NOMO-1 treated with dmso at 0.1 percent for 144 hours (cell line): Measurements from ENCODE around the gene PEX14.

ENCODE experiments used
- DNase-seq: peaks from one replicate; lab custom pipeline; 2025; ENCODE audit not compliant: unreplicated experiment; lab: John Stamatoyannopoulos, UW

Gene PEX14

DNA sequence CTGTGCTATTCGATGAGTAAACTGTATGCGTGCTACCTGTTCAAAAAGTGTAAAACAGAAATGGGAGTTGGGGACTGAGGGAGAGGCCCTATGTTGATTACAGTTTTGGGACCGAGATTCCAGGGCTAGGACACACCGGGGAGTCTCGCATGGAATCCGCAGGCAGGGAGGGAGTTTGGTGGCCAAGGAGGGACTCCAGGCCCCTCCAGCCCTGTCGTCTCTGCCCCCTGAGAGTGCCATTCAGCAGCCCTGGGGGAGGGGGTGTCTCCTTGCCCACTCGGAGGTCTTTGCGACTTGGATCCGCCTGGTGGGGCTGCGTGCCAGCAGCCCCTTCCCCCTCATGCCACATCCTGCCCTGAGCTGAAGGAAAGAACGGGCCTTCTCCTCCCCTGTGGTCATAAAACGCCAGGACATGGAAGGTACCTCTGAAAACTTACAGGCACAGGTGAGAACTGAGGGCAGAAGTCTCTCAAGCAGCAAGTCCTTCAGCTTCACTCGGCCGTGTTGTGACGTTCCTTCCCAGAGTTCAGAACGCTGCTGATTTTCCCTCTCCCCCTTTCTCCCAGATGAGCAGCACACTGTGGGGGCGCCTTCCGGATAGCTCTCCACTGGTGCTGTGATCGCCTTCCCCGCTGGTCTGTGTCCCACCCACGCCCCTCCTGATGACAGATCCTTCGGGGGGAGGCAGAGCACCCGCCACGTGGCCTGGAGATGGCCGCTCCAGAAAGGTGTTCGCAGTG lies 141.4 kb downstream of the PEX14 start:
- DNase-seq = no peak

DNA sequence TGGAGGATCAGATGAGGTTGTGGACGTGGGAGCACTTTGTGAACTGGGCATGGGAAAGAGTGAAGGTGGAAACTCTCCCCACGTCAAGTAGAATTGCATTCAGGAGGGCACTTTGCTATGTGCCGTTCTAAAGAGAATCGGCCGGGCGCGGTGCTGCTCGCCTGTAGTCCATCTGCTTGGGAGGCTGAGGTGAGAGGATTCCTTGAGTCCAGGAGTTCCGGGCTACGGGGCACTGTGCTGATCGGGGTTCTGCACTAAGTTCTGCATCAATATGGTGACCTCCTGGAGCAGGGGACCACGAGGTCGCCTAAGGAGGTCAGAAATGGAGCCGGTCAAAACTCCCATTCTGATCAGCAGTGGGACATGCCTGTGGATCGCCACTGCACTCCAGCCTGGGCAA lies 141.9 kb downstream of the PEX14 start:
- DNase-seq = no peak

DNA sequence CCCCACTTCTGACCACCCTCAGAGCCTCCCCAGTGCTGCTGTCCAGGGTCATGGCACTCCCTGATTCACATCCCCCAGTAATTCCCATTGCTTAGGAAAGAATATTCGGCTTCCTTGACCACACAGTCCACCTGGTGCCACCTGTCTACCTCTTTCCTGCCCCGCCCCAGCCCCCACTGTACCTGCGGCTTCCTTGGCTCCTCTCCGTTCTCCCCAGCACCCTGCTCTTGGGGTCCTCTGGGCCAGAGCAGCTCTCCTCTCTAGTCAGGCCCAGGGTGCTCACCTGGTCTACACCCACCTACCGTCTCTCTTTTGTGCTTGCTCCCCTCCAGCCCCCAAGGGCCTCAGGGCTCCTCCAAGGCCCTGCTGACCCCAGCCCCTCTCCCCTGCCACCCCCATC lies 142.6 kb downstream of the PEX14 start:
- no peak for DNase-seq

DNA sequence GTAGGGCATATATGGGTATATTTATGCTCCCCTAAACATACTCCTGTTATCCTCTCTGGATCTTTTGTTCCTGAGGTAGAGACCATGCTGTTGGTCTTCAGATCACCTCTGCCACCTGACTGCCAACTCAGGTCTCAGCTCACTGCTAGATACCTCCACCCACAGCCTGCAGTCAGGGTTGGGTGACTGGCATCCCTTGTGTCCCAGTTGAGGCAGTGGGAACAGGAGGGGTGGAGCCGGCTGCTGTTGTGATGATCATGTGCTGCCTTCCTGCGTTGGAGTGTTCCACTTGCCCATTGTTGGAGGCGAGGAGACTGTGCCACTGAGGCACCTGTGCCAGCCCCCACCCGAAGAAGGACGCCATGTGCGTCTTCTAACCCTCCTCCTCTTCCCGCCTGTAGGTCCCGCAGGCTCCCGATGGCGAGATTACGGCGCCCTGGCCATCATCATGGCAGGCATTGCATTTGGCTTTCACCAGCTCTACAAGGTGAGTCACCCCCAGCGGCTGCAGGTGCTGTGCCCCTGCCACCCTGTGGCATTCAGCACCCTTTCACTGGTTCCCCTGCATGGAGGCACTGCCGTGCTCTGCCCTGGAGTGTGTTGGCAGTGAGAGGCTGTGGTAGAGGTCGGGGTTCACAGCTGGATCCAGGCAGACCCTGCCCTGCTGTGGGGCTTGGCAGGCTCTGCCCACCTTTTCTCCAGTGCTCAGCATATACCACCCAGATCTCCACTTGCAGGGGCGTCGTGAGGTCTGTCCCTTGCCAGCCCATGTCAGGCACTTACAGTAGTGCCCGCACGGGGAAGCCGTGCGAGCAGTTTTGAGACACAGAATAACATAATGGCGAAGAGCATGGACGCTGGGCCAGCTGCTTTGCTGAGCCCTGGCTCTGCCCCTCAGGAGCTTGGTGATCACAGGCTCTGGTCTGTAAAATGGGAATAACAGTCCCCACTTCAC lies 143.5 kb downstream of the PEX14 start:
- no peak for DNase-seq

DNA sequence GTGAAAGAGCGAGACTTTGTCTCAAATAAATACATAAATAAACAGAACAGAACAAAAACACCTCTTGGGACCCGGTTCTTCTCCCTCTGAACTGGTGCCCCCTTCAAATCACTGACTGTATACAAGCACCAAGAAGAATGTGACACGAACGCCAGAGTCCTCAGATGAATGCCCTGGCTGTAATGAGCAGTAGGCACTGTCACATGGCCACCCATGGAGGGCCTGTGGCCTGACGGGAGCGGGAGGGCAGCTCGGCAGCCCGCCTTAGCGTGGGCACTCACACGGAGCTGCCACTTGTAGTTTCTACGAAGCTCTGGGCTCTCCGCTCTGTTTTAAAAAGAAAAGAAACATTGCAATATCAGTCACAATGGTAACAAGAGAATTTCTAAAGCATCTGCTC lies 146.0 kb downstream of the PEX14 start:
- DNase-seq = no peak

DNA sequence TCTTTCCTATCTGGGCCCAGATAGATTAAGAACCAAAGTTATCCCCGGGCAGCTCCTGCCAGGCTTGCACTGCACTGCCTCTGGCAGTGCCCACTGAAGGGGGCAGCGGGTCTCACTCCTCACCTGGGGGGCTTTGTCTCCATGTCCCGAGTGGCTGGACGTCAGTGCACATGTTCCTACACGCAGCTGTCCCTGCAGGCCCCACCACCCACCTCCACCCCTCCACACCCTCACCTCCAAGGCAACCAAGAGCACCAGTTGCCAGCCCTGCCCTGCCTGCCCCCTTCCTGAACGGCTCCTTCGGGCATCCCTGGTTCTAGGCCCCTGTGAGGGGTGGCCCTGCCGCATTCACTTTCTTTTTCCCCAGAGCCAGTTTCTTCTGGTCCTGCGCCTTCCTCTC lies 147.2 kb downstream of the PEX14 start:
- no peak for DNase-seq

DNA sequence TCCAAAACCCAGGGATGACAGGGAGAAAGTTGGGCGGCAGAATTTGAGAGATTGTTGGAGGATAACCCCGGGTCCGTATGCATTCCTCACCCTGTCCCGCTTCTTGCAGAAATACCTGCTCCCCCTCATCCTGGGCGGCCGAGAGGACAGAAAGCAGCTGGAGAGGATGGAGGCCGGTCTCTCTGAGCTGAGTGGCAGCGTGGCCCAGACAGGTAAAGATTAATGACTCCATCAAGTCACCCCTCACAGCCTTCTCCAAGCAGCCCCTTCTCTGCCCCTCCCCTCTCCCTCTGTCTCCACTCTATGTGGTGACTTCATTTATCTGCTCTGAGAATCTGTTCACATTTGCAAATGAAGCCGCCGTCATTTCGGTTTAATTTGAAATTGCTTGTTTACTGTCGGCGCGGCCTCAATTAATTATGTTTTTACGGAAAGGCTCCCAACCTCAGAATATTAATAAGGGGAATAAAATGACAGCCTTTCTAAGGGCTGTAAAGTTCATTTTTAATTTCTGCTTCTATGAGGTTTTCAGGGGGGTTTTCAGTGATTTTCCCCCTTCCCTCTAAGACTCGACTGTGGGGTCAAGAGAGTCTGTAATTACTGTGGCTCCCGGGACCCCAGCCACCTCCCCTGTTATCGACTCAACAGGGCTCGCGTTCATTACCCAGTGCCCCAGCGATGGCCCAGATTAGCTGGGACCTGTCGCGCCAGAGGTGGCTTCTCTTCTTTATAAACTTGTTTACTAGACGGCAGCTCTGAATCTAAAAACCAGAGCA lies 148.3 kb downstream of the PEX14 start:
- no peak for DNase-seq

DNA sequence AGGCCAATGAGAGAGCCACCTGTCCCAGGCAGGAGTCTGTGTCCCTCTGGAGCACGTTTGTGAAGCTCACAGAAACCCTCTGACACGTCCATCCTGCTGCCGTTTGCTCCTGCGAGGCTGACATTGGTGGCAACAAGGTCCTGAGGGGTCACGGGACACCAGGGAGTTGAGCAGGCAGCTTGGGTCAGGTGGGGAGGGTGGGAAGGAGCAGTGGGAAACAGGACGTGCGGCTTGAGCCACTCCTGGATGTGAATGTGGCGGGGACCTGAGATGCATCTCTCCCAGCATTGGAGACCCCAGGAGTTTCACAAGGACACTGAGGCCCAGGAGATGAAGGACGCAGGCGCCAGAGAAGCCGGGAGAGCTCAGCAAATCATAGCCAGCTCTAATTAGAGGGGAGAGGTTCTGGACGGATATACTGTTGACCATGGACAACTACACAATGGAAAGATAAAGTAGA lies 149.0 kb downstream of the PEX14 start:
- DNase-seq = no peak

DNA sequence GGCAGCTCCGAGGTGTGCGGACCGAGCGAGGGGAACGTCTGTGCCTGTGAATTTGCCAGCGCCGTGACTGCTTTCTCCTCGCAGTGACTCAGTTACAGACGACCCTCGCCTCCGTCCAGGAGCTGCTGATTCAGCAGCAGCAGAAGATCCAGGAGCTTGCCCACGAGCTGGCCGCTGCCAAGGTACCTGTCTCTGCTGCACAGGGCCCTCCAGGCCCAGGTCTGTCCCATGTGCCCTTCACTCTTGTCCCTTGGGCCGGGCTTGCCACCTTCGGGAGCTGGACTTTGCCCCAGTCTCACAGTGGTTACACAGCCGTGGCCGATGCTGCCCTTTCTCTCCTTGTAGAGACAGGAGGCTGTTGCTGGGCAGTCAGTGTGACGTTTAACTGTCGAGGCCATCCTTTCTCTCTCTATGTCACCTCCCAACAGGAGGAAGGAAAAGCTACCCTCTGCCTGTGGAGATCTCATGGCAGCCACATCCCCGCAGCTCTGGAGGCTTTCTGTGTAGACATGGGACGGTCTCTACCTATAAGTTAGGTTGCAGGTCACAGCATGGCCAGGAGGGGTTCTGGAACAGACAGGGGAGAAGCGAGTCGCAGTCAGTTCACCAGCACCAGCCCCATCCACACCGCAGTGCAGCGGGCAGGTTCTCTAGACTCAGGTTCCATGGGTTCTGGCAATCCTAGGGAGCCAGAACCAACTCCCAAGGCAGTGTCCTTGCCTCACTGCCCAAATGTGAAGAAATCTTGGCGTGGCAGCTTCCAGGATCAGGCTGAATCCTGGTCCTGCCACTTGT lies 149.7 kb downstream of the PEX14 start:
- no peak for DNase-seq

DNA sequence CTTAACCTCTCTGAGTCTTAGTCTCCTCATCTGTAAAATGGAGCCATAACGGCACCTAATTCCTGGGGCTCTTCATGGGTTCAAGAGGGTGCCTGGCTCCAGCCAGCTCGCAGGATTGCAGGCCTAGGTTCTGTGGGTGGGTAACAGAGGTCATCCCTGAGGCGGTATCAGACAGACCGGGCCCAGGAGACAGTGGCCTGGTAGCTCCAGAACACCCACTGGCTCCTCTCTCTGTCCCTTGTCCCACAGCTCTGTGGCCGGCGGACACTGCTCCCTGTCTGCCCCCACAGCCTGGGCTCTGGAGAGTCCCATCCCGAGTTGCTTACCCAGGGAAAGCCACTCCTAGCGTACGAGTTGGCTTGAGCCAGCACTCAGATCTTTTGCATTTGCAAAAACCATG lies 150.3 kb downstream of the PEX14 start:
- DNase-seq = no peak

DNA sequence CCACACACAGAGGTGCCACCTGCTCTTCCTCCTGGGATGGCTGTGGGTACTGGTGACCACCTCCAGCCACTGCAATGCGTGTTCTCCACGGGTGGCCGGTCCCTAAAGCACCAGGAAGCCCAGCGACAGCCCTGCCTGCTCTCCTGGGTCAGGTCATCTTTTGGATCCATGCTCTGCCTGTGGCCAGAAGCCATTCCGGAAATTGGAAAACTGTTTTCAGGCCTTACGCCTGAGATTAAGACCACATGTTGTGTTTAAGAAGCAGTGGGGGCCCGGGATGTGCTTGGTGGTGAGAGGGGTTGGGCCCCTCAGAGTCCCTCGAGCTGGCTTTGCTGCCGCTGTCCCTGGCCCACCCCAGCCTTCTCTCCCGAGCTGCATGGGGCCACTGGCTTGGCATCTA lies 150.8 kb downstream of the PEX14 start:
- DNase-seq = no peak

DNA sequence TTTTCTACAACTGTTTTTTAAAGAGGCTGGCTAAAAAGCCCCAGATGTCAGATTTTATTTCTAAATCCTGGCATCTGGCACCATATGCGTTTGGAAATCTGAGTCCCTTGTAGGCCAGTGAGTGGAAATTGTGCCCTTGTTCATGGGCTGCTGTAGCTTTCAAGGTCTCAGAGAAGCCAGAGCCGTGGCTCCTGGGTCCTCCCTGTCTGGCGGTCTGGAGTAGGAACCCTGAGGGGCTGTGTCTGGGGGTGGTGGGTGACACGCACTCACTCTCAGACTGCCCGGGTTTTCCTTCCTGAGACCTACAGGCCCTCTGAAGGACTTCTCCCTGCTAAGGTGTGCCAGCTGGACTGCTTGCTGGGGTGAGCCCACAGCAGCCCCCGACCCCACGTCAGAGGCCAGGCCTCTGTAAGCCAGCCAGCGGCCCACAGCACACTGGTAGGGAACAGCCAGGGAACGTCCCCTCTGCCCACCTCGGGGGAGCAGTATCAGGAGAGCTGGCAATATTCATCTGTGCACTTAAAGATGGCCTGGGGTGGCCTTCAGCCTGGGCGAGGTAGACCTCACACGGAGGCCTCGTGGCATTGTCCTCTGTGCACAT lies 151.5 kb downstream of the PEX14 start:
- DNase-seq = no peak

DNA sequence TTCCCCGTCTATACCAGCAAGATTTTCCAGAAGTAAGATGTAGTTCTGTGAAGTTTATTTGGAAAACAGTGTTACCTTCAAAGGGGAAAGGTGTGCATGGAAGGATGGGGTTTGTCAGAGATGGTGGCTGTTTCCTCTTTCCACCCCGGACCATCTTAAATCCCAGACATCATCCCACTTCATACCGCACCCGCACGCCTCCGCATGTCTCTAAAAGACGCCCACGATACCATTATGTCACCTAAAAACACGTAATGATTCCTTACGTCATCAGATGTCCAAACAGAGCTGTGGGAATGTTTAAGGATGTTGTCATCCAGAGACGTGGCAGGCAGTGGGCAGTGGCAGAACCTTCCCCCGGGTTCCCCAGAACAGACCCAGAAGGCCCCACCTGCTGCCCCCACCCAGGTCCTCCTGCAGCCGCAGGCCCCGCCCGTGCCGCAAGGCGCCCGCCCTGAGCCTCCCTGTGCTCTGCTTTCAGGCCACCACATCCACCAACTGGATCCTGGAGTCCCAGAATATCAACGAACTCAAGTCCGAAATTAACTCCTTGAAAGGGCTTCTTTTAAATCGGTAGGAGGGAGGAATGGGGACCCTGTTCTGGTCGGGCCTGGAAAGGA lies 152.2 kb downstream of the PEX14 start:
- DNase-seq = no peak

DNA sequence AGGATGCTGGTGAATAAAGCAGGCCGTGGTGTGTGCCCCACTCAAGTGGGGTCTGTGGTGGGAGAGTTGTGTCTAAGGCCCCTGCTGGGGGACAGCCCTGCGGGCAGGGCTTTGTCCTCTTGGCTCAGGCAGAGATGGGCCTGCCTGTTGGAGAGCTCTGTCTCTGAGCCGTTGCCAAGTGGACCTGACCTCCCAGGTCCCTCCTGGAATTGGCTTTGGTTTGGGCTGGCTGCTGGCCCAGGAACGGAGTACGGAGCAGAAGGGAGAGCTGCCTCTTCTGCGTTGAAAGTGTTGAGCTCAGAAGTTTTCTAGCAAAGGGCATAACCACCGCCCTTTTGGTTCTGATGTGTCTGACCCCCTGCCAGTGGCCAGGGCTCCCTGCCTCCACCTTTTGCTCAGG lies 153.9 kb downstream of the PEX14 start:
- no peak for DNase-seq

DNA sequence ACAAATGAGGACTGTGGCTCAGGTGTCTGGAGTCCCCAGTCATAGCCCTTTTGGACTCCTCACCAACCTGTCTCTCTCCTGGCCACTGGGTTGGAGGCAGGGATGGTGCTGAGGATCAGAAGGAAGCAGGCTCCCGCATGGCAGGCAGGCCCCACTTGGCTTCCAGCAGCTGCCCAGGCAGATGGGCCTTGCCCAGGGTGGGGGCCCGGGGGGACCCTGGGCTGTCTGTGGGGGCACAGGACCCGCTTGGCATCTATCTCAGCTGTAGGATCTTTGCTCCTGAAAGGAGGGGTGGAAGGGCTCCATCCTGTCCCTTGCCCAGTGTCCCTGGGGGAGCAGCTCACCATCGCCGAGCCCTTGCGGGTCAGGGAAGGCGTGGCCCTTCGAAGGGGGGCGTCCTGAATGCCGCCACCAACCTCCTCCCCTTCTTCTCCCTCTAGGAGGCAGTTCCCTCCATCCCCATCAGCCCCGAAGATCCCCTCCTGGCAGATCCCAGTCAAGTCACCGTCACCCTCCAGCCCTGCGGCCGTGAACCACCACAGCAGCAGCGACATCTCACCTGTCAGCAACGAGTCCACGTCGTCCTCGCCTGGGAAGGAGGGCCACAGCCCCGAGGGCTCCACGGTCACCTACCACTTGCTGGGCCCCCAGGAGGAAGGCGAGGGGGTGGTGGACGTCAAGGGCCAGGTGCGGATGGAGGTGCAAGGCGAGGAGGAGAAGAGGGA lies 154.5 kb downstream of the PEX14 start:
- no peak for DNase-seq

DNA sequence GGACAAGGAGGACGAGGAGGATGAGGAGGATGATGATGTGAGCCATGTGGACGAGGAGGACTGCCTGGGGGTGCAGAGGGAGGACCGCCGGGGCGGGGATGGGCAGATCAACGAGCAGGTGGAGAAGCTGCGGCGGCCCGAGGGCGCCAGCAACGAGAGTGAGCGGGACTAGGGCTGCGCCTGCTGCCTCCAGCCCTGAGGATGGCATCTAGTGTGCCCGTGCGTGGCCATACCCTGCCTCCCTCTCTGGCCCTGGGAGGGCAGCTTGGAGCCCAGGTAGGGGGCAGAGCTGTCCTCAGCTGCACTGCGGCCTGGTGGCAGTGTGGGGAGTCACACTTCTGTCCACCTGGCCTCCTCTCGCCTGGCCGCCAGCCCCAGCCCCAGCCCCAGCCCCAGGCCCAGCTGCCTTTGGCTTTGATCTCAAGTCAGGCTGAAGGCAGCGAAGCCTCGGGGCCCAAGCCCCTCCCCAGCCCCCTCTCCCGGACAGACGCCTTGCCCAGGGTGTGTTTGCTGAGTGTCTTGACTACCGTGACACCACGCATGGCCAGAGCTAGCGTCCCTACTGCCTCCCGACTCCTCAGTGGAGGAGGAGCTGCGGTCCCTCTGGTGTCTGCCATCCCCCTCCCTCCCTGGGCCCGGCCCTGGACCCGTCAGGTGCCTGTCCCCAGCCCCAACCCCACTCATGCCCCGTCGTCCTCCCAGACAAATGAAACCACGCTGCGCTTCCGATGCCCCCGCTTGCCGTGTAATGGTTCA lies 155.2 kb downstream of the PEX14 start:
- DNase-seq = no peak

DNA sequence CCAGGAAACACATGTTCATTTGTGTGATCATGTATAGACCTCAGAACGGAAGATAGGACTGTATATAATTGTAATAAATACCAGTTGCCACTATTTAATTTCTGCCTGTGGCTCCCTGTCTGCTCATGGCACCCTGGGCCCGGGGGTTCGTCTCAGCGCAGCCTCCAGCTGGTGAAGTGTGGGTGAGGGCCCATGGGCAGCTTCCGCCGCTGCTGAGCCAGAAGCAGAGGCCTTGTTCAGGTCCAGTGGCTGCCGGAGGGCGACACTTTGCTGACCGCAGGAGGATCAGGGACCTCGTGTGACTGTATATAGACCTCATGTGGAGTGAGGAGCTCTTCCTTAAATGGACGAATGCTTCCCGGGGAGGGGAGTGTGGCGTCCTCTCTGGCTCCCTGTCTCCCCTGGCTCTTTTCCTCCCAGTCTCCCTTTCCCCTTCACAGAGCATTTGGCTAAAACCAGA lies 155.9 kb downstream of the PEX14 start:
- no peak for DNase-seq

DNA sequence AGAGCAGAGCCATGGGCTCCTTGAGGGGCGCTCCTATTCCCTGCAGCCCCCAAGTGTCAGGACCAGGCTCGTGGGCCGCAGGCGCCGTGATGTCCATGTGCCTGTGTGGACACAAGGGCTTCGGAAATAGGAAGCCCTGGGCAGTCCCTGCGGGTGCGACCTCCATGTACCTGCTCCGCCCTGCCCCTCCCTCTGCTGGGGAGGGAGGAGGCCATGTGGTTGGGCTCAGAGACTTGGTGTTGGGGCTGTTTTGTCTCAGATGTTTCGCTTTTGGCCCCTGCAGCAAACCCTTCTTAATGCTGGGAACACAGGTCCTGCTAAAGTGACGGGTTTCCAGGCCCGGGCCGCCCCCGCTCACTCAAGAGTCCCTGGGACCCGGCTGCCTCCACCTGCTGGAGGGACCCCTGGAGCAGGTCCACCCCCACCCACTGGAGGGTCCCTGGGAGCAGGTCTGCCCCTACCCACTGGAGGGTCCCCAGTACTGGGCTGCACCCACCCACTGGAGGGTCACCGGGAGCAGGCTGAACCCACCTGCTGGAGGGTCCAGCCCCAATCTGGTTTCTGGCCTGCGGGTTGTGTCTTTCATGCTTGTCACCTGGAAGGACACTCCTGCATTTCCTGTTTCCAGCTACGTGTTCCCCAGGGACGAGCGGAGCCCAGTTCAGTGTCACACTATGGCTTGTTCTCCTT lies 156.5 kb downstream of the PEX14 start:
- DNase-seq = no peak
